Smooth muscle cell of the brain vasculature (primary cell): ENCODE data around the gene PFDN5.

ENCODE experiments used
- DNase-seq: peaks from one replicate; pipeline ENCODE4 v3.0.0-alpha.2; 2012; ENCODE audit warnings: low read depth, low spot score

The PFDN5 gene

GRCh38 chr12:53295070-53295890 is at the start of gene PFDN5:
PFDN5 (plus strand) TSS chr12:53295542; CDS start chr12:53295568, 26 bp downstream.
- DNase-seq, result peak; percentile 83

- DNase-seq, result no peak
These were observed 43.6 kb upstream of the PFDN5 start for GRCh38 chr12:53251477-53252348.

GRCh38 chr12:53252349-53252916 is 42.9 kb upstream of the PFDN5 start:
- DNase-seq, result no peak

GRCh38 chr12:53253298-53253697 is 42.0 kb upstream of the PFDN5 start:
- DNase-seq, result no peak

- DNase-seq, result no peak
These were observed 40.4 kb upstream of the PFDN5 start for GRCh38 chr12:53254816-53255545.

GRCh38 chr12:53255996-53256395 is 39.3 kb upstream of the PFDN5 start:
- no peak for DNase-seq

- DNase-seq, result no peak
These were observed 36.5 kb upstream of the PFDN5 start for GRCh38 chr12:53258541-53259539.

GRCh38 chr12:53259891-53260290 is 35.5 kb upstream of the PFDN5 start:
- no peak for DNase-seq

GRCh38 chr12:53265783-53266182 is 29.6 kb upstream of the PFDN5 start:
- DNase-seq, result no peak

- no peak for DNase-seq
These were observed 27.9 kb upstream of the PFDN5 start for GRCh38 chr12:53267306-53267998.

GRCh38 chr12:53267999-53268629 is 27.2 kb upstream of the PFDN5 start, which contains the start of gene ESPL1:
ESPL1 (plus strand) TSS chr12:53268299; CDS start chr12:53268767, 468 bp downstream.
- no peak for DNase-seq

GRCh38 chr12:53268630-53269562 is 26.4 kb upstream of the PFDN5 start:
- no peak for DNase-seq

GRCh38 chr12:53274445-53274844 is 20.9 kb upstream of the PFDN5 start:
- DNase-seq, result no peak

- no peak for DNase-seq
These were observed 18.8 kb upstream of the PFDN5 start for GRCh38 chr12:53276511-53276910.

GRCh38 chr12:53277981-53278380 is 17.4 kb upstream of the PFDN5 start:
- DNase-seq, result no peak

GRCh38 chr12:53279283-53279869 is 16.0 kb upstream of the PFDN5 start:
- DNase-seq, result no peak

- DNase-seq, result no peak
These were observed 15.3 kb upstream of the PFDN5 start for GRCh38 chr12:53279888-53280498.
